ENCODE data around the gene KCNS1.

DNA sequence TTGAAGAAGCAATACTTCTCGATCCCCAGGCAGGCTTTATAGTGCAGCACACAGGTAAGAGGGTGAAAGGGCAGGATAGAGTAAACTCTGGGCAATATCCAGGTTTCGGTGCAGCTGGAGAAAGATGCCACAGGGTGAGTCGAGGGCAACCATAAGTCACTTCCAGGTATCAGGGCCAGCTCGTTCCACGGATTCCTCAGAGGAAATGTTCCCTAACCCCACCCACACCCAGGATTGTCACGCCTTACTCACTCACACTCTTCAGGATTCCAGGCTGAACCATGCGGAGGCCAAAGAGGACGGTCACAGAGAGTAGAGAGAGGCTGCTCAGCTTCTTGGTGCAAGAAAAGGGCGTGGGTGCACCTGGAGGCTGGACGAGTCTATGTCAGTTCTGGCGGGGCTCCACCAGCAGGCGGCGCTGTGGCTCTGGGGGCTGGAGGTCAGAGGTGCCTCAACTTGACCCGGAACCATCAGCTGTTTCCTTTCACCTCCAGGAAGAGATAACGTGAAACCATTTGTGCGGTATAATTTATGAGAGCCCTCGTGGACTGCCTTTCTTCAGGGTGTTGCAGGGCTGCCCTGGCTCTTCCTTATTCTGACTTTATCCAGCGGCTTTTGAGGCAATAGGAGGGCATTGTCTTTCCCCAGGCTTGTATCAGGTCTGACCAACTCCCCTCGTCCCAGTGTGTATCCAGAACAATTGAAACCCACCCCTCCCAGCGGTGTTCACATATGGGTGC lies 37.8 kb upstream of the KCNS1 start:
- no peak for TF ChIP-seq EZH2 (IDR thresholded peaks at IDR 0.05; ENCODE audit: borderline replicate concordance, low read depth, low read length, poor library complexity, severe bottlenecking)
- TF ChIP-seq, protein P1, sequence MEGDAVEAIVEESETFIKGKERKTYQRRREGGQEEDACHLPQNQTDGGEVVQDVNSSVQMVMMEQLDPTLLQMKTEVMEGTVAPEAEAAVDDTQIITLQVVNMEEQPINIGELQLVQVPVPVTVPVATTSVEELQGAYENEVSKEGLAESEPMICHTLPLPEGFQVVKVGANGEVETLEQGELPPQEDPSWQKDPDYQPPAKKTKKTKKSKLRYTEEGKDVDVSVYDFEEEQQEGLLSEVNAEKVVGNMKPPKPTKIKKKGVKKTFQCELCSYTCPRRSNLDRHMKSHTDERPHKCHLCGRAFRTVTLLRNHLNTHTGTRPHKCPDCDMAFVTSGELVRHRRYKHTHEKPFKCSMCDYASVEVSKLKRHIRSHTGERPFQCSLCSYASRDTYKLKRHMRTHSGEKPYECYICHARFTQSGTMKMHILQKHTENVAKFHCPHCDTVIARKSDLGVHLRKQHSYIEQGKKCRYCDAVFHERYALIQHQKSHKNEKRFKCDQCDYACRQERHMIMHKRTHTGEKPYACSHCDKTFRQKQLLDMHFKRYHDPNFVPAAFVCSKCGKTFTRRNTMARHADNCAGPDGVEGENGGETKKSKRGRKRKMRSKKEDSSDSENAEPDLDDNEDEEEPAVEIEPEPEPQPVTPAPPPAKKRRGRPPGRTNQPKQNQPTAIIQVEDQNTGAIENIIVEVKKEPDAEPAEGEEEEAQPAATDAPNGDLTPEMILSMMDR (conservative IDR thresholded peaks at IDR 0.05; ENCODE audit: low read depth, low read length) = peak; percentile 96
